Measurements from ENCODE around the gene SSR4.

- TF ChIP-seq, protein P1, sequence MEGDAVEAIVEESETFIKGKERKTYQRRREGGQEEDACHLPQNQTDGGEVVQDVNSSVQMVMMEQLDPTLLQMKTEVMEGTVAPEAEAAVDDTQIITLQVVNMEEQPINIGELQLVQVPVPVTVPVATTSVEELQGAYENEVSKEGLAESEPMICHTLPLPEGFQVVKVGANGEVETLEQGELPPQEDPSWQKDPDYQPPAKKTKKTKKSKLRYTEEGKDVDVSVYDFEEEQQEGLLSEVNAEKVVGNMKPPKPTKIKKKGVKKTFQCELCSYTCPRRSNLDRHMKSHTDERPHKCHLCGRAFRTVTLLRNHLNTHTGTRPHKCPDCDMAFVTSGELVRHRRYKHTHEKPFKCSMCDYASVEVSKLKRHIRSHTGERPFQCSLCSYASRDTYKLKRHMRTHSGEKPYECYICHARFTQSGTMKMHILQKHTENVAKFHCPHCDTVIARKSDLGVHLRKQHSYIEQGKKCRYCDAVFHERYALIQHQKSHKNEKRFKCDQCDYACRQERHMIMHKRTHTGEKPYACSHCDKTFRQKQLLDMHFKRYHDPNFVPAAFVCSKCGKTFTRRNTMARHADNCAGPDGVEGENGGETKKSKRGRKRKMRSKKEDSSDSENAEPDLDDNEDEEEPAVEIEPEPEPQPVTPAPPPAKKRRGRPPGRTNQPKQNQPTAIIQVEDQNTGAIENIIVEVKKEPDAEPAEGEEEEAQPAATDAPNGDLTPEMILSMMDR (IDR thresholded peaks at IDR 0.05; ENCODE audit: low read depth, low read length, poor library complexity, severe bottlenecking), result no peak
- no peak for TF ChIP-seq EZH2phosphoT487 (IDR thresholded peaks at IDR 0.05; ENCODE audit: borderline replicate concordance, low read length)
Observed at GRCh38 chrX:153791104-153791852, 3.2 kb upstream of the SSR4 start.

All from DOHH2 (cell line).